A673 (cell line): Measurements from ENCODE around the gene SLC25A34. TPM values are rescaled to one million over a fixed set of nuclear protein-coding genes. Genes with fewer than 3 reads are reported as not detected.

ENCODE experiments used
- BruUV-seq: library from RNA; stranded (reverse); fragments of 400-500 nt; replicated peaks from 2 replicates; lab custom pipeline; 2021; lab: Mats Ljungman, UMichigan
- CTCF ChIA-PET: fragments of 300-600 bp; sonication (Branson Sonifier 250); formaldehyde crosslinking; loops from one replicate; lab custom pipeline; 2022; ENCODE audit warnings: antibody characterized with exemption; lab: Charles Lee
- POLR2A ChIA-PET: fragments of 300-600 bp; sonication (Branson Sonifier 250); formaldehyde crosslinking; loops from one replicate; lab custom pipeline; 2022; ENCODE audit warnings: antibody characterized with exemption; ENCODE audit not compliant: low non-redundant PET; lab: Charles Lee
- DNase-seq: peaks from one replicate; pipeline ENCODE4 v3.0.0-alpha.2; 2015; ENCODE audit warnings: low spot score
- H3K27ac ChIP-seq: fragments of 200-600 bp; sonication (generic); 2 replicates; pipeline ENCODE4 v1.5.1; 2016; ENCODE audit warnings: mixed run types, low read depth, mild to moderate bottlenecking, mixed read lengths, antibody characterized with exemption, low read length; ENCODE audit not compliant: poor library complexity, severe bottlenecking
- H3K27me3 ChIP-seq: fragments of 200-600 bp; sonication (generic); replicated peaks from 2 replicates; pipeline ENCODE4 v1.6.1; 2017; ENCODE audit warnings: mixed run types, low read depth, mild to moderate bottlenecking, mixed read lengths, antibody characterized with exemption, low read length; ENCODE audit not compliant: insufficient read depth, poor library complexity
- H3K36me3 ChIP-seq: fragments of 200-600 bp; sonication (generic); 2 replicates; pipeline ENCODE4 v1.6.1; 2016; ENCODE audit warnings: mixed run types, mild to moderate bottlenecking, mixed read lengths, antibody characterized with exemption, low read length; ENCODE audit not compliant: insufficient read depth, poor library complexity, severe bottlenecking
- H3K4me1 ChIP-seq: fragments of 200-600 bp; sonication (generic); 2 replicates; pipeline ENCODE4 v1.6.1; 2017; ENCODE audit warnings: mixed run types, mild to moderate bottlenecking, mixed read lengths, antibody characterized with exemption, low read length; ENCODE audit not compliant: insufficient read depth, poor library complexity, severe bottlenecking
- H3K4me3 ChIP-seq: fragments of 200-600 bp; sonication (generic); 2 replicates; pipeline ENCODE4 v1.5.1; 2016; ENCODE audit warnings: low read depth, mixed run types, mild to moderate bottlenecking, mixed read lengths, low read length; ENCODE audit not compliant: poor library complexity, severe bottlenecking
- H3K9me3 ChIP-seq: fragments of 200-600 bp; sonication (generic); 2 replicates; pipeline ENCODE4 v1.6.1; 2016; ENCODE audit warnings: mixed run types, low read depth, mild to moderate bottlenecking, mixed read lengths, antibody characterized with exemption, low read length; ENCODE audit not compliant: poor library complexity, severe bottlenecking
- EZH2 ChIP-seq: fragments of 200-600 bp; sonication (generic); IDR thresholded peaks from 2 replicates; pipeline ENCODE4 v1.6.1; 2017; ENCODE audit warnings: borderline replicate concordance, low read depth, mild to moderate bottlenecking, mixed read lengths, antibody characterized with exemption, low read length; ENCODE audit not compliant: poor library complexity, severe bottlenecking
- intact Hi-C: fragments of 100-400 bp; cut with micrococcal nuclease; formaldehyde crosslinking; loops from one replicate; pipeline ENCODE4 v1.10.0; 2022; ENCODE audit not compliant: unreplicated experiment
- total RNA-seq: library from RNA; stranded (reverse); gene quantifications from 2 replicates; pipeline ENCODE4 v1.2.3, GENCODE V29; 2021
- TF ChIP-seq, protein P1 (sequence below): fragments of 300-800, 200-600 bp; sonication (generic); conservative IDR thresholded peaks from 2 replicates; pipeline ENCODE4 v1.5.1; 2017; ENCODE audit warnings: low read depth, mild to moderate bottlenecking, antibody characterized with exemption, low read length, moderate library complexity, mixed read lengths

Gene SLC25A34
- total RNA-seq, 1 experiment from 2014 or later: 3.2 TPM

- Histone ChIP-seq H3K4me1 (peaks cover 3% of the 10 kb centered on the region), H3K27me3 (no peaks in the 10 kb centered on the region), H3K4me3 (no peak overlapping the region), H3K27ac (no peak overlapping the region), H3K36me3 (no peaks in the 10 kb centered on the region), H3K9me3 (no peaks in the 10 kb centered on the region)
- BruUV-seq: no TSS peak
- intact Hi-C loops: no loop called here
- ChIA-PET POLR2A (no interaction called here), CTCF (interaction anchor here (0.6 kb wide), 1 partner anchor 157 kb away, joined by 3 read pairs; no protein-coding TSS in a partner anchor)
- DNase-seq: no peak
- TF ChIP-seq, protein P1, sequence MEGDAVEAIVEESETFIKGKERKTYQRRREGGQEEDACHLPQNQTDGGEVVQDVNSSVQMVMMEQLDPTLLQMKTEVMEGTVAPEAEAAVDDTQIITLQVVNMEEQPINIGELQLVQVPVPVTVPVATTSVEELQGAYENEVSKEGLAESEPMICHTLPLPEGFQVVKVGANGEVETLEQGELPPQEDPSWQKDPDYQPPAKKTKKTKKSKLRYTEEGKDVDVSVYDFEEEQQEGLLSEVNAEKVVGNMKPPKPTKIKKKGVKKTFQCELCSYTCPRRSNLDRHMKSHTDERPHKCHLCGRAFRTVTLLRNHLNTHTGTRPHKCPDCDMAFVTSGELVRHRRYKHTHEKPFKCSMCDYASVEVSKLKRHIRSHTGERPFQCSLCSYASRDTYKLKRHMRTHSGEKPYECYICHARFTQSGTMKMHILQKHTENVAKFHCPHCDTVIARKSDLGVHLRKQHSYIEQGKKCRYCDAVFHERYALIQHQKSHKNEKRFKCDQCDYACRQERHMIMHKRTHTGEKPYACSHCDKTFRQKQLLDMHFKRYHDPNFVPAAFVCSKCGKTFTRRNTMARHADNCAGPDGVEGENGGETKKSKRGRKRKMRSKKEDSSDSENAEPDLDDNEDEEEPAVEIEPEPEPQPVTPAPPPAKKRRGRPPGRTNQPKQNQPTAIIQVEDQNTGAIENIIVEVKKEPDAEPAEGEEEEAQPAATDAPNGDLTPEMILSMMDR: no peak
- TF ChIP-seq EZH2: no peak
Observed at GRCh38 chr1:15750924-15751323, 14.9 kb downstream of the SLC25A34 start.

DNA sequence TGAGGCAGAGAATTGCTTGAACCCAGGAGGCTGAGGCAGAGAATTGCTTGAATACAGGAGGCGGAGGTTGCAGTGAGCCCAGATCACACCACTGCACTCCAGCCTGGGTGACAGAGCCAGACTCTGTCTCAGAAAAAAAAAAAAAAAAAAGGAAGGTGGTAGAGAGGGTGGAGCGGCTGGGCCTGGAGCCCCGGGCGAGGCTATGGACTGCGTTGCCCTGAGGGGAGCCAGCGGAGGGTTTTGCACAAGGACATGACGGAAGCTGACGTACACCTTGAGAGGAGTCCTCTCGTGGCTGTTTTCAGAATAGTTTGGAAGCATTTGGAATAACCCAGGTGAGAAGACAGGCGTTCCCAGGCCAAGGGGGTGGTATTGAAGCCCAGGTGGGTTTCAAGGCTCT is 15.7 kb downstream of the SLC25A34 start:
- TF ChIP-seq, protein P1: no peak
- no peak for TF ChIP-seq EZH2
- H3K4me3 ChIP-seq: no peak overlapping the region
- peaks cover 3% of the 10 kb centered on the region for H3K4me1 ChIP-seq
- H3K27me3 ChIP-seq: no peaks in the 10 kb centered on the region
- ChIA-PET CTCF (interaction anchor here (0.6 kb wide), 1 partner anchor 158 kb away, joined by 3 read pairs; no protein-coding TSS in a partner anchor), POLR2A (no interaction called here)
- no peak overlapping the region for H3K27ac ChIP-seq
- no TSS peak for BruUV-seq
- DNase-seq: no peak
- intact Hi-C loops: no loop called here
- no peaks in the 10 kb centered on the region for H3K9me3 ChIP-seq
- H3K36me3 ChIP-seq: no peaks in the 10 kb centered on the region

GRCh38 chr1:15753776-15754175 is 17.7 kb downstream of the SLC25A34 start:
- intact Hi-C loops: no loop called here
- BruUV-seq: no TSS peak
- H3K36me3 ChIP-seq: no peaks in the 10 kb centered on the region
- DNase-seq: no peak
- no peaks in the 10 kb centered on the region for H3K27me3 ChIP-seq
- H3K27ac ChIP-seq: no peak overlapping the region
- no peak for TF ChIP-seq EZH2
- TF ChIP-seq, protein P1: no peak
- ChIA-PET CTCF (no interaction called here), POLR2A (no interaction called here)
- H3K9me3 ChIP-seq: no peaks in the 10 kb centered on the region
- no peak overlapping the region for H3K4me3 ChIP-seq
- peaks cover 10% of the 10 kb centered on the region for H3K4me1 ChIP-seq
